NCI-H1092 (cell line): ENCODE measurements around the gene PLSCR3.
A peak's percentile ranks its signal among the peaks of the same experiment; 100 is the strongest.

Source experiments
- DNase-seq: peaks from one replicate; lab custom pipeline; 2025; lab: John Stamatoyannopoulos, UW

The PLSCR3 gene

DNA sequence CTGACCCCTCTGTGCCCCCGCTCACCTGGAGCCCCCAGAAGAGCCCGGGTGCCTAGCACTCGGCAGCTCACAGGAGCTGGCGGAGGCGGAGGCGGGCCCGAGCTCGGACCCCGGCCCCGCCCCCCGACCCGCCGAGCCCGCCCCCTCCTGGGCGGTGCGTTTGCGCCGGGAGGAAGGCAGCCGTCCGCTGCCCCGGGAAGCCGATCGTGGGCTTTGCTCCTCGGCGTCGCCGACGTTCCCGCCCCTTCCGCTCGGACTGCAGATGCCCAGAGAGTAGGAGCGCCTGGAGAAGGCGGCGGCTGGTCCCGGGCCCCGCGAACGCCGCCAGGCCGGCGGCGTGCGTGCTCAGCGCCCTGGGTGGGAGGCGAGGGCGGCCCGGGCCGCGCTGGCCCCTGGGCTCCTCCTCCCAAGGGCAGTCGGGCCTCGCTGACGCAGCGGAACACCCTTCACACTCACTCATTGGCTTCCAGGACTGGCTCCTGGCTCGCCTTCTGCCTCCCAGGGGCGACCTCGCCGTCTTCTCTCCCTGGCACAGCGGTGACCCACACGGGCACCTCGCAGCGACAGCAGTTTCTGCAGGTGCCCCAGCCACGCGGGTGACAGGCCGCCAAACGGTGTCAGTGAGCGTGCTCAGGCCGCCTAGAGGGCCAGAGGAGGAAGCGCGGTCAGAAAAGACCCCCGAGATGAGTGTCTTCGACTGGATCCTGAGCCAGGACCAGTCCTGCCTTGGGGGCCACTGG is at the start of gene PLSCR3:
PLSCR3 (minus strand) TSS at position 74 of the 740 bp plus-strand sequence. CDS start 415 bp downstream, outside the sequence.
- DNase-seq, result peak; percentile 55

DNA sequence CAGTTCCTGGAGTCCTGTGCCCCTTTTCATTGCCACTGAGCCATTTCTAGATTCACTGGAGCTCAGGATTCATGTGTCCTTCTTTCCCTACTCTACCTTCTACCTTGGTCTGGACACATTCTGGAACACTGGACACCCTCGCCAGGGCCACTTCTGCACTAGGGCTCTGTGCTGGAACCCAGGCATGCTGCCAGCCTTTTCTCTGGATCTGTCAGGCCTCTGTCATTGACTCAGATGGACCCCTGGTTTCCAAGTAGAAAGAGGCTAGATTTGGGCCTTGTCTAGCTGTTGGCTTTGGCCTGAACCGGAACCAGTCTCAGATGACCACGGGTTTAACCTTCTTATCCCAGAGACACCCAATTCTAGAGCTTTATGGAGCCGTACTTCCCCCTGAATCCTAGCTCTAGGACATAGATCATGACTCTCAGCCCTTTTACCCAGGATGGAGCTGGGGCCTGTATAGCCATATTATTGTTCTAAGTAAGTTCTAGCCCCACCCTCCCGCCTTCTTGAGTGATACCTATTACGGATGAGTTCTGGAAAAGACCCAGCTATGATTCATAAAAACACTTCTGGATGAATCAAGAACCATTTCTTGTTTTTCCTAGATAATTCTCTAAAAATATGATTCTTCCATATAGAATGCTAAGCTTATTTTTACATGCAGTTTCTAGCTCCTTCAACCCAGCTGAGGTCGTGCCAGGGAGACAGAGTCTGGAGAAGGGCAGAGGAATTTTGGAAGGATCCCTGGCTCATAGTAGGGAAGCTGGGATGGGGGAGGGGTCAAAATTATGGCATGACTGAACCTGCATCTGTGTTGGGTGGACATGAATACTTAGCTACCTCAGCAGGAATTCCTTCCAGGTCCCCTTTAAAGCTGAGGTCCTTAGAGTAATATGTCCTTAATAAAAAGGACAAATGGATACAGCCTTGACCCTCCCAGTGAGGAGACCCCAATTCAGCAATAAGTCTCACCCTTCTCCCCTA is 49.5 kb upstream of the PLSCR3 start:
- no peak for DNase-seq

DNA sequence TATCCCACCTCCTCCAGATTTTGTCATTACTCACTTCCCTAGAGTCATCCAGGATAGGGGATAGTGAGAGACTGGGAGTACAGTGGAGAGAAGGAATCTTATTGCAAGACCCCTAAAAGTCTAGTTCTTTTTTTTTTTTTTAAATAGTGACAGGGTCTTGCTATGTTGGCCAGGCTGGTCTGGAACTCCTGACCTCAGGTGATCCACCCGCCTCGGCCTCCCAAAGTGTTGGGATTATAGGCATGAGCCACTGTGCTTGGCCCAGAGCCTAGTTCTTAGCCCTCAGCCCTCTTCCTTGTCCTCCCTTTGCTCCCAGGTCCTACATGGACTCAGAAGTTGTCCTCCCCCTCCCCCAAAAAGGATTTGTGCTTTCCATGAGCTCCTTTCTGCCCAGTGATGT is 47.8 kb upstream of the PLSCR3 start:
- no peak for DNase-seq

DNA sequence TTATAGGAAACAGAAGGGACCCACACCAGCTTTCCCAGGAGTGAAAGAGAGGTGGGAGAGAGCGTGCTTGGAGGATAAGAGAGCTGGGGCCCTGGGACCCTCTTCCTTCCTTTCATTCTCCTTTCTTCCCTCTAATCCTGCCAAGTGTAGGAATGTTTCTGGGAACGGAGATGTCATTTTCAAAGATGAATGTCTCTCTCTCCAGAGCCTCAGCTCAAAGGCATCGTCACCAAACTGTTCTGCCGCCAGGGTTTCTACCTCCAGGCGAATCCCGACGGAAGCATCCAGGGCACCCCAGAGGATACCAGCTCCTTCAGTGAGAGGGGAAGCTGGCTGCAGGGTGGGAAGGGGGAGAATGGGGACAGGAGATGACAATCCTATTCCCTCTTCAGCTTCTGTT is 46.9 kb upstream of the PLSCR3 start:
- DNase-seq, result no peak

DNA sequence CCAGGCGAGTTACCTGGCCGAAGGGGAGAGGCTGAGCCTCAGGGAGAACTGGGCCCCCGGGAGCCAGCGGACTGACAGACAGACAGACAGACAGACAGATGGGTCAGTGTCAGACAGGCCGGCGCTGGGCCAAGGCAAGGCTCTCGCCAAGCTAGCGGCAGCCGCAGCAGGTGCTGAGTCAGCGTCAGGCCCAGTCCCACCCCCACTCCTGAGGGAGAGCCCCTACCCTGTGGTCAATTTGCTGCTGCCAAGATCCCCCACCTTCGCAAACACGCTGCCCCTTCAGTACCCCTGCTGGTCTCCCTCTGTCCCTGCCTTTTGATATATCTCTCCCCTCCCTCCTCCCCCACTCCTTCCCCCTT is 46.5 kb upstream of the PLSCR3 start:
- no peak for DNase-seq

DNA sequence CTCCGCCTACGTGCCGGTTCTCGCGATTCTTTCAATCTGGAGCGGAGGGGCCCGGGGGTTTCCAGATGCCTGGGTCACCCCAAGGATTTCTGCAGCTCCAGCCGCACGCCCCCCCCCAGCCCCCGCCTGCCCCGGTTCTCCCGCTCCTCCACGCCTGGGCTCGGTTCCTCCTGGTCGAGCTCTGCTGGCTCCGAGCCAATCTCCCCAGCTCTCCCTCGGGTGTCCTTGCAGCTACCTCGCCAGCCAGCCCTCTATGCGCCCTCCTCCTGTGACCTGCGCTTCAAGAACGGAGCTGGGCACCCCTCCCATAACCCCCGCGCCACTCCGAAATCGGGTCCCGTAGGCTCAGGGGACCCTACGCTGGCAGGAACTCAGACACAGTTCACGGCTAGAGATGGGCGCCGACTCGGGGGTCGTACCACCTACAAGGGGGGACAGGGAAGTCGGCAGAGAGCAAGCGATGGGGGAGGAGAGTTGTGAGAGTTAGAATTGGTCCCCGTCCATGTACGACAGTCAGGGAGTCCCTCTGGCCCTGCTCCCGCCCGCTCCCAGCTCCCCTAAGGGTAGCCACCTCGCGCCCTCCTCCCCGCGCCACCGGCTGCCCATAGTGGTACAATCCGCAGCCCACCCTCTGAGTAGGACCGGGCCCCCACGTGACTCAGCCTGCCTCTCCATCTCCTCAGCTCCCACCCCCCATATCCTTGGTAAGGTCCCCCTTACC is 45.9 kb upstream of the PLSCR3 start:
- peak; percentile 38 for DNase-seq

DNA sequence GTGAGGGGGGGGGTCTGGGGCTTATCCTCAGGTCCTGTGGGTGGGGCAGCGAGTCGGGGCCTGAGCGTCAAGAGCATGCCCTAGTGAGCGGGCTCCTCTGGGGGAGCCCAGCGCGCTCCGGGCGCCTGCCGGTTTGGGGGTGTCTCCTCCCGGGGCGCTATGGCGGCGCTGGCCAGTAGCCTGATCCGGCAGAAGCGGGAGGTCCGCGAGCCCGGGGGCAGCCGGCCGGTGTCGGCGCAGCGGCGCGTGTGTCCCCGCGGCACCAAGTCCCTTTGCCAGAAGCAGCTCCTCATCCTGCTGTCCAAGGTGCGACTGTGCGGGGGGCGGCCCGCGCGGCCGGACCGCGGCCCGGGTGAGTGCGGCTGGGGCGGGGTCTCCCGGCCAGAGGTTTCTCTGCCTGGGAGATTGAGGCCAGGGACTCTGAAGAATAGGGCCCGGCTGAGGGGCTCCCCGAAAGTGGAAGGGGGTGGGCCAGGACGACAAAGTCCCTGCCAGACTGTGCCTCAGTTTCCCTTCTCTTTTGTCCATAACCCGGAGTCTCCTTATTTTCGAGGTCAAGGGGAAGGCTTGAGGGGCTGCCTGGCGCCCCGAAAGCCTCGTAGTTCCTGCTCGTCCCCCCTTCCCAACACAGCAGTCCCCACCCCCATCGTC is 45.3 kb upstream of the PLSCR3 start, which contains the start of gene FGF11:
FGF11 (plus strand) TSS at position 51 of the 651 bp plus-strand sequence; CDS start at position 160, 109 bp downstream.
- DNase-seq, result no peak

DNA sequence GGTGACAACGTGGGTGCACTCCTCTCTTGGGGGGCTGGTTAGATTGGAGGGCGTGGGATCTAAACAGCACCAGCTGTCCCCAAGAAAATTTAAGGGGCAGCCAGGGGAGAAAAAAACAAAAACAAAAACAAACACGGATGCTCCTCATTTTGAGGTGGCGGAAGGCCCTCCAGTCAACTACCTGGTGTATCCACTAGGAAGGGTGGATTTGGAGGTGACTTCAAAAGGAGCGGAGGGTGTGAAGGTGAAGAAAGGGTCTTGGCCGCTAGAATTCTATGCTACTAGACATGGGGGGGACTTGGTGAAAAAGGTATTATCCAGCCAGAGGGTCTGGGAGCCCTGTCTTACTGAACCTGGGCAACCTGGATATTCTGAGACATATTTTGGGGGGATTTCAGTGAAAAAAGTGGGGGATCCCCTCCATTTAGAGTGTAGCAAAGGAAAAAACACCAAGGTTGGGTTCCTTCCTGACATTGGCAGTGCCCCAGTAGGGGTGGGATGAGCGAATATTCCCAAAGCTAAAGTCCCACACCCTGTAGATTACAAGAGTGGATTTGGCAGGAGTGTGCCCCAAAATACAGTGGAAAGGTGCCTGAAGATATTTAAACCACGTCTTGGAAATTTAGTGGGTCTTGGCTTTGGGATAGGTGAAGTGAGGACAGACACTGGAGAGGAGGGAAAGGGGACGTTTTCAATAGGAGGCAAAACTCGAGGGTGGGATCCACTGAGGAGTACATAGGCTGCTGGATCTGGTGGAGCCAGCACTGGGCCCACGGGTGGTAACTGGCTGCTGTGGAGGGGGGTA is 44.5 kb upstream of the PLSCR3 start:
- no peak for DNase-seq

DNA sequence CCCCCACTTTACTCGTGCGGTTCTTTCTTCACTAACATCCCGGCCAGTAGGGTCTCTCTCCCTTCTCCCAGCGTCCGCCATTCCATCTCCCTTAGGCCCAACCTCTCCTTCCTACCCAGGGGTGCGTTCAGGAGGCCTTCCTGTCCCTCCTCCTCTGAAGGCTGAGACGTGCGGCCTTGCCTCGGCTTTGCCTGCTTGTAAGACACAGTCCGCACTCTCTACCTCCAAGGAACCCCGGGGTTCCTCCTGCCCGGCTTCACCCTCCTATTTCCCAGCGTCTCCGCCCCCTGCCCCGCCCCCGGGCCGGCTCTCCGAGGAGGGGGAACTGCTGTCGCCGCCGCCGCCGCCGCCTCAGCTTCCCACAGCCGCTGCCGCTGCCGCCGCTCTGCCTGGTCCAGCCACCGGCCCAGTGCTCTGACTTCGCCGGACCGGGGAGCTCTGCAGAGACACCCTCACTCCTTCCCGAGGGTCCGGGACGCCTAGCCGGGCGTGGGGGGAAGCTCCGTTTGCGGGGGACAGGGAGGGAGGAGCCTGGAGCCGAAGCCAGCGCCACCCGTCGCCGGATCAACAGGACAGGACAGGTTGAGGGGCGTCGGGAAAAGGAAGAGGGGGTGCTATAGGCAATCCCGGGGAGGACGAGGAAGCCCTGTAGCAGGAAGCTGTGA is 43.8 kb upstream of the PLSCR3 start:
- no peak for DNase-seq

DNA sequence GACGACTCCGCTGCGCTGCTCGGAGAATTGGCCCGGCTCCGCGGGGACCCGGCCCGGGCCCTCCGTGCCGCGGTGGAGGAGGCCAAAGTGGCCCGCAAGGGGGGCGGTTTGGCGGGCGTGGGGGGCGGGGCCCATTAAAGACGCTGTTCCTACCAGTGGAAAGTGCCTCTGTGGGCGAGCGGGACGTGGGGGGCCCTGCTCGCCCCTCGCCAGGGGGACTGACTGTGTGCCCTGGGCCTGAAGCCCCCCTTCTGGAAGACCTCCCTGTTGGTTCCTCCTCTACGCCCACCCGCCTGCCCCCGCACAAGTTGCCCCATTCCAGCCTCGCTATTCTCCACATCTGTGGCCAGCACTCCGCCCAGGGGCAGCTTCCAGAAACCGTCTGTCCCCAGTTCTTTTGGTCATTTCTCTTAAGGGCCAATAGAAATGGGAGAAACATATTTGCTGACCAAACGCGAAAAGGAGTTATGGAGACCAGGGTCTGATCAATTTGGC is 43.1 kb upstream of the PLSCR3 start:
- DNase-seq, result no peak

DNA sequence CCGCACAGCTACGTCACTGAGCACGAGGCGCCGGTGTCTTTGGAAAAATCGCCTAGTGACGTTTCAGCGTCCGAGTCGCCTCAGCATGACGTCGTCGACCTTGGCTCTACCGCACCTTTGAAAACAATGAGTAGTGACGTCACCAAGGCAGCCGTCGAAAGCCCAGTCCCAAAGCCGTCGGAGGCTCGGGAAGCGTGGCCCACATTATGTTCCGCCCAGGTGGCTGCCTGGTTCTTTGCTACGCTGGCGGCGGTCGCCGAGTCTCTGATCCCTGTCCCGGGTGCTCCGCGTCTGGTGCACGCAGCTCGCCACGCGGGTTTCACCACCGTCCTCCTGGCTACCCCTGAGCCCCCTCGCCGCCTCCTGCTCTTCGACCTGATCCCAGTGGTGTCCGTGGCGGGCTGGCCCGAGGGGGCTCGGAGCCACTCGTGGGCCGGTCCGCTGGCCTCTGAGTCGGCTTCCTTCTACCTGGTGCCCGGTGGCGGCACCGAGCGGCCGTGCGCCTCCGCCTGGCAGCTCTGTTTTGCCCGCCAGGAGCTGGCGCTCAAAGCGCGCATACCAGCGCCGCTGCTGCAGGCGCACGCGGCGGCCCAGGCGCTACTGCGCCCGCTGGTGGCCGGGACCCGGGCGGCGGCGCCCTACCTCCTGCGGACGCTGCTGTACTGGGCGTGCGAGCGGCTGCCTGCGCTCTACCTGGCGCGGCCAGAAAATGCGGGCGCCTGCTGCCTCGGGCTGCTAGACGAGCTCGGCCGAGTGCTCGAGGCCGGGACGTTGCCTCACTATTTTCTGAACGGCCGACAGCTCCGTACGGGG is 42.4 kb upstream of the PLSCR3 start:
- peak; percentile 62 for DNase-seq

DNA sequence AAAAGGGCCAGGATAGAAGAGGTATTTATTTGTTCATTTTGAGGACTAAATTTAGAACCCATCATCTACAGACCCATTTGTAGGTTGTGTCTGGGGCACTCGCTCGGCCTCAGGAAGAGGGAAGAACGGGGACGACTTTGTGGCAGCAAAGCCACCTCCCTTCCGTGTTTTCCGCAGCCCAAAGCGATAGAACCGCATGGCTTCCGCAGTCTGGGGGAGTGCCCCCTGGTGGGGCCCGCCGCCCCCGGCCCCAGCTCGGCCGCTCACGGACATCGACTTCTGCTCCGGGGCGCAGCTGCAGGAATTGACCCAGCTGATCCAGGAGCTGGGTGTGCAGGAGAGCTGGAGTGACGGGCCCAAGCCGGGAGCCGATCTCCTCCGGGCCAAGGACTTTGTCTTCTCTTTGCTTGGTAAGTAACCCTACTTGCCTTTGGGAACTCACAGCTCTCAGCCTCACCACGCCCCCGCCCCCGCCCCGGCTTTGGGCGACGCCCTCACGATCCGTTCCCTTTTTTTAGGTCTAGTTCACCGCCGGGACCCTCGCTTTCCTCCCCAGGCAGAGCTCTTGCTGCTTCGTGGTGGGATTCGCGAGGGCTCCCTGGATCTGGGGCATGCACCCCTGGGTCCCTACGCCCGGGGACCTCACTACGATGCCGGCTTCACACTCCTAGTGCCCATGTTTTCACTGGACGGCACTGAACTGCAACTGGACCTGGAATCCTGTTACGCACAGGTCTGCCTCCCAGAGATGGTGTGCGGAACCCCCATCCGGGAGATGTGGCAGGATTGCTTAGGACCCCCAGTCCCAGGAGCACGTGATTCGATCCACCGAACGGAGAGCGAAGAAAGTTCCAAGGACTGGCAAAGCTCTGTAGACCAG is 41.6 kb upstream of the PLSCR3 start:
- DNase-seq, result no peak

DNA sequence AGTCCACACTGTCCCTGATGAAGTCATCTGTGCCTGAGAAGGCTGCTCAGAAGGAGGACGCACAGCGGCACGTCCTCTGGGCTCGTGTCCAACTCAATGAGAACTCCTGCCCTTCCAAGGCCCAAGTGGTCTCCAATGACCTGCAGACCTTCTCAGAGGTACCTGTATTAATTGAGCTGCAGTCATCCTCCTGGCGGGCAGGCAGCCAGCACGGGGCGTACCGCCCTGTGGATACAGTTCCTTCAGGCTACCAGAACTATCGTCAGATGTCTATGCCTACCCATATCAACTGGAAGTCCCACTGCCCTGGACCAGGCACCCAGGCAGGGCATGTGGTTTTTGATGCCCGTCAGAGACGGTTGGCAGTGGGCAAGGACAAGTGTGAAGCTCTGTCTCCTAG is 38.0 kb upstream of the PLSCR3 start:
- no peak for DNase-seq

DNA sequence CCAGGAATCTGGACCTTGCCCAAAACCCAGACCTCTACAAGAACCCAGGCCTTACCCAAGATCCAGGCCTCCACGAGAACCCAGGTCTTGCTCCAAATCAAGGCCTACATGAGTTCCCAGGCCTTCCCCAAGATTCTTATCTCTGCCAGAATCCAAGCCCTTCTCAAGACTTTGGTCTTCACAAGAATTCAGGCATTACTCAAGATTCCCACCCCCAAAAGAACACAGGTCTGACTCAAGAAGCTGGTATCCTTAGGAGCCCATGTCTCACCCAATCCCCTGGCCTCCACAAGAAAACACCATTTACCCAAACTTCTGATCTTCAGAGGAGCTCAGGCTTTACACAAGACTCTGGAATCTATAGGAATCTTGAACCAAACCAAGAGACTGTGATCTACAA is 36.9 kb upstream of the PLSCR3 start:
- no peak for DNase-seq

DNA sequence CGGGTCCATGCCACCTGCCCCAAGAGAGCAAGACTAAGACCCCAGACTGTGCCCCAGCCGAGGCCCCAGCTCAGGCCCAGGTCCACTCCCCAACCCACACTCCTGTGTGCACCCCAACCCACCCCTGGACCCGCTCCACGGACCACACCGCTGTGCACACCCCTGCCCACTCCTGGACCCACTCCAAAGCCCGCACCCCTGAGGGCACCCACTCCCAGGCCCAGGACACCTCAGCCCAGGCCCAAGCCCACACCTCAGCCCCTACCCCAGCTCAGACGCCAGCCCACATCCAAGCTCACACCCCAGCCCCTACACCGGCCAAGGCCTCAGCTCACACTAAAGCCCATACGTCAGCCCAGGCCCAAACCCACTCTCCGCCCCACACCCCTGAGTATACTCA is 35.4 kb upstream of the PLSCR3 start:
- no peak for DNase-seq

DNA sequence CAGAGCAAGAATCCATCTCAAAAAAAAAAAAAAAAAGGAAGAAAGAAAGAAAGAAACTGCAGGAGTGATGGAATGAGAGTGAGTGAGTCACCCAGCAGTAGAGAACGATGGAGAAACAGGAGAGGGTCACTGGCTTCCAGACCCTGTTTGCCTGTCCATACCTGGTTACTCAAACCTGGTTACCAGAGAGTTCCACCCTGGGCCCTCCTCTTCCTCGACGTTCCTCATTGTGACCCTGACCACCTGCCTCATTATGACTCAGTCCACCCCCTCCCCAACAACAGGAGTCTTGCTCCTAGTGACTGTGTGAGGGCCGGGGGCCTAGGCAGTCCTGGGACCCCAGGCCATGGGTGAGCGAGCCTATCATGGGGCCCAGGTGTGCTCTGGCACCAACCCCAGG is 34.2 kb upstream of the PLSCR3 start, which contains the start of gene SPEM3:
SPEM3 (plus strand) TSS at position 301 of the 400 bp plus-strand sequence; CDS start at position 347, 46 bp downstream.
- DNase-seq, result no peak

DNA sequence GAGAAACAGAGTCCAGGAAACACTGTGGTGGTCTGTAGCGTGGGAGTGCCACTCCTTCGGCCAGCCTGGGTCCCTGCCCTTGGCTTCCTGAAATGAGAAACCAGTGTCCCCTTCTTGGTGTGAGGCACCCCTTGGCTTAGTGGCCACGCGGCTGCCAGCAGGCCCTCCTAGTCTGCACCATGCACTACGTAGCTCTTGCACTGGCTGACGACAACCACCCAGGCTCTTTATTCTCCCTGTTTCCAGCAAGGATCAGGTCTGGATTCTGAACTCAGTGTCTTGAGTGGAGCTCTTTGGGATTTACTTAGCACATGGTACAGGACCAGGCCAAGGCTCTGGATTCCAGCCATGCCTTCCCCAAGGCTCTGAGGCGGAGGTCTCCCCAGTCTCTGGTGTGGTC is 33.2 kb upstream of the PLSCR3 start:
- DNase-seq, result no peak

DNA sequence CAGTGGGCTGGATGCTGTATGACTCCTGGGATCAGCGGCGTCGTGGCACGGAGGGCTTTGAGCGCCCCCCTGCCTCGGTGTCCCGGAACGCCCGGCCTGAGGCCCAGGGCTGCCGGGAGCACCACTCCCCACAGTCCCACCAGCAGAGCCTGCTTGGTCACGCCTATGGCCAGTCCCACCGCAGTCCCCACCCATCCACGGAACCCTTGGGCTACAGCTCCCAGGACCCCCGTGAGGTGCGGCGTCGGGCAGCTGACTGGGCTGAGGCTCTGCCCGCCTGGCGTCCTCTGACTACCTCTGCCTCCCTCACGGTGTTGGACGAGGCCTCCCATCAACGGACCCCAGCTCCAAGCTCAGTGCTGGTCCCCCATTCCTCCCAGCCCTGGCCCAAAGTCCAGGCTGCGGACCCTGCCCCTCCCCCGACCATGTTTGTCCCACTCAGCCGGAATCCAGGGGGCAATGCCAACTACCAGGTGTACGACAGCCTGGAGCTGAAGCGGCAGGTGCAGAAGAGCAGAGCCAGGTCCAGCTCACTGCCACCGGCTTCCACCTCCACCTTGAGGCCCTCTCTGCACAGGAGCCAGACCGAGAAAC is 32.7 kb upstream of the PLSCR3 start:
- DNase-seq, result no peak
